Measurements from ENCODE around the gene IL1B.

Gene IL1B

GRCh38 chr2:112809112-112809511 lies 27.5 kb downstream of the IL1B start:
- Mint-ChIP-seq H3K4me3 (no peak overlapping the region), H3K9me3 (peaks cover 17% of the 10 kb centered on the region), H3K4me1 (peaks cover 55% of the 10 kb centered on the region), H3K27ac (no peak overlapping the region), H3K36me3 (peaks cover 27% of the 10 kb centered on the region), H3K27me3 (no peaks in the 10 kb centered on the region)
- no peak for ATAC-seq

- peaks cover 17% of the 10 kb centered on the region for H3K9me3 Mint-ChIP-seq
- H3K27me3 Mint-ChIP-seq: no peaks in the 10 kb centered on the region
- no peak overlapping the region for H3K4me3 Mint-ChIP-seq
- peak overlapping the region; percentile 8 for H3K27ac Mint-ChIP-seq
- H3K36me3 Mint-ChIP-seq: peaks cover 27% of the 10 kb centered on the region
- H3K4me1 Mint-ChIP-seq: peaks cover 47% of the 10 kb centered on the region
- no peak for ATAC-seq
Measured at GRCh38 chr2:112807233-112807807, 29.3 kb downstream of the IL1B start.

- Mint-ChIP-seq H3K4me1 (peaks cover 36% of the 10 kb centered on the region), H3K27ac (peak overlapping the region; percentile 82), H3K36me3 (peaks cover 24% of the 10 kb centered on the region), H3K4me3 (peak overlapping the region; percentile 59), H3K9me3 (peaks cover 15% of the 10 kb centered on the region), H3K27me3 (no peaks in the 10 kb centered on the region)
- peak; percentile 91 for ATAC-seq
Measured at GRCh38 chr2:112805542-112805941, 31.0 kb downstream of the IL1B start.

GRCh38 chr2:112803691-112804521 lies 32.7 kb downstream of the IL1B start:
- H3K27me3 Mint-ChIP-seq: no peaks in the 10 kb centered on the region
- ATAC-seq: peak; percentile 57
- peak overlapping the region; percentile 69 for H3K27ac Mint-ChIP-seq
- H3K9me3 Mint-ChIP-seq: peaks cover 15% of the 10 kb centered on the region
- peaks cover 49% of the 10 kb centered on the region for H3K4me1 Mint-ChIP-seq
- peaks cover 29% of the 10 kb centered on the region for H3K36me3 Mint-ChIP-seq
- no peak overlapping the region for H3K4me3 Mint-ChIP-seq

- Mint-ChIP-seq H3K36me3 (peaks cover 13% of the 10 kb centered on the region), H3K9me3 (peaks cover 5% of the 10 kb centered on the region), H3K27ac (peak overlapping the region; percentile 30), H3K4me1 (peaks cover 40% of the 10 kb centered on the region), H3K27me3 (no peaks in the 10 kb centered on the region), H3K4me3 (no peak overlapping the region)
- ATAC-seq: no peak
Measured at GRCh38 chr2:112800881-112801583, 35.5 kb downstream of the IL1B start.

GRCh38 chr2:112798979-112799975 lies 37.3 kb downstream of the IL1B start:
- peak; percentile 79 for ATAC-seq
- peak overlapping the region; percentile 63 for H3K27ac Mint-ChIP-seq
- no peak overlapping the region for H3K4me3 Mint-ChIP-seq

GRCh38 chr2:112796486-112796885 lies 40.1 kb downstream of the IL1B start:
- Mint-ChIP-seq H3K36me3 (peaks cover 13% of the 10 kb centered on the region), H3K4me1 (peaks cover 42% of the 10 kb centered on the region), H3K27ac (no peak overlapping the region), H3K9me3 (peaks cover 8% of the 10 kb centered on the region), H3K4me3 (no peak overlapping the region), H3K27me3 (no peaks in the 10 kb centered on the region)
- no peak for ATAC-seq

More at GRCh38 chr2:112798979-112799975, 37.3 kb downstream of the IL1B start:
- H3K9me3 Mint-ChIP-seq: peaks cover 5% of the 10 kb centered on the region
- H3K27me3 Mint-ChIP-seq: no peaks in the 10 kb centered on the region
- H3K36me3 Mint-ChIP-seq: peaks cover 7% of the 10 kb centered on the region
- H3K4me1 Mint-ChIP-seq: peaks cover 35% of the 10 kb centered on the region

- no peak overlapping the region for H3K4me3 Mint-ChIP-seq
- no peak overlapping the region for H3K27ac Mint-ChIP-seq
- peak; percentile 78 for ATAC-seq
- no peaks in the 10 kb centered on the region for H3K27me3 Mint-ChIP-seq
- peaks cover 8% of the 10 kb centered on the region for H3K9me3 Mint-ChIP-seq
- H3K36me3 Mint-ChIP-seq: peaks cover 13% of the 10 kb centered on the region
- peaks cover 42% of the 10 kb centered on the region for H3K4me1 Mint-ChIP-seq
Measured at GRCh38 chr2:112795774-112796173, 40.8 kb downstream of the IL1B start.

GRCh38 chr2:112794841-112795240 lies 41.7 kb downstream of the IL1B start:
- Mint-ChIP-seq H3K4me1 (peaks cover 35% of the 10 kb centered on the region), H3K27ac (peak overlapping the region; percentile 56)

GRCh38 chr2:112794131-112794733 lies 42.3 kb downstream of the IL1B start:
- peaks cover 3% of the 10 kb centered on the region for H3K9me3 Mint-ChIP-seq
- H3K27me3 Mint-ChIP-seq: no peaks in the 10 kb centered on the region
- ATAC-seq: peak; percentile 72
- peaks cover 29% of the 10 kb centered on the region for H3K4me1 Mint-ChIP-seq
- H3K27ac Mint-ChIP-seq: peak overlapping the region; percentile 56
- H3K36me3 Mint-ChIP-seq: peaks cover 6% of the 10 kb centered on the region
- no peak overlapping the region for H3K4me3 Mint-ChIP-seq

More at GRCh38 chr2:112794841-112795240, 41.7 kb downstream of the IL1B start:
- no peak for ATAC-seq
- Mint-ChIP-seq H3K27me3 (no peaks in the 10 kb centered on the region), H3K4me3 (no peak overlapping the region), H3K9me3 (peaks cover 3% of the 10 kb centered on the region), H3K36me3 (peaks cover 6% of the 10 kb centered on the region)

GRCh38 chr2:112793449-112793978 lies 43.1 kb downstream of the IL1B start:
- Mint-ChIP-seq H3K27ac (peak overlapping the region; percentile 56), H3K9me3 (peaks cover 3% of the 10 kb centered on the region), H3K36me3 (peaks cover 6% of the 10 kb centered on the region), H3K4me3 (no peak overlapping the region), H3K27me3 (no peaks in the 10 kb centered on the region), H3K4me1 (peaks cover 24% of the 10 kb centered on the region)
- peak; percentile 83 for ATAC-seq

GRCh38 chr2:112792419-112792818 lies 44.2 kb downstream of the IL1B start:
- Mint-ChIP-seq H3K4me3 (no peak overlapping the region), H3K36me3 (peaks cover 6% of the 10 kb centered on the region), H3K9me3 (peaks cover 3% of the 10 kb centered on the region), H3K27ac (no peak overlapping the region), H3K27me3 (no peaks in the 10 kb centered on the region), H3K4me1 (peaks cover 24% of the 10 kb centered on the region)
- ATAC-seq: no peak

GRCh38 chr2:112791693-112792230 lies 44.8 kb downstream of the IL1B start:
- H3K27ac Mint-ChIP-seq: no peak overlapping the region
- H3K4me3 Mint-ChIP-seq: no peak overlapping the region
- H3K36me3 Mint-ChIP-seq: peaks cover 6% of the 10 kb centered on the region
- H3K9me3 Mint-ChIP-seq: peaks cover 3% of the 10 kb centered on the region
- no peak for ATAC-seq
- H3K4me1 Mint-ChIP-seq: peaks cover 24% of the 10 kb centered on the region
- no peaks in the 10 kb centered on the region for H3K27me3 Mint-ChIP-seq

- Mint-ChIP-seq H3K4me1 (peaks cover 22% of the 10 kb centered on the region), H3K27ac (no peak overlapping the region), H3K4me3 (no peak overlapping the region), H3K36me3 (peaks cover 6% of the 10 kb centered on the region), H3K9me3 (peaks cover 3% of the 10 kb centered on the region), H3K27me3 (no peaks in the 10 kb centered on the region)
- ATAC-seq: no peak
Measured at GRCh38 chr2:112791019-112791418, 45.6 kb downstream of the IL1B start.

All from stimulated activated memory B cell treated with anti-CD40 and anti-IgM and Interleukin-4, amounts not matched to agents 10 μg/mL and 1 μg/mL and 100 μg/mL, for 72 hours (primary cell).